8988T (cell line): Measurements from ENCODE around the gene TWIST2.

ENCODE experiments used
- DNase-seq: peaks from one replicate; pipeline ENCODE4 v3.0.0; 2011

Gene TWIST2

DNA sequence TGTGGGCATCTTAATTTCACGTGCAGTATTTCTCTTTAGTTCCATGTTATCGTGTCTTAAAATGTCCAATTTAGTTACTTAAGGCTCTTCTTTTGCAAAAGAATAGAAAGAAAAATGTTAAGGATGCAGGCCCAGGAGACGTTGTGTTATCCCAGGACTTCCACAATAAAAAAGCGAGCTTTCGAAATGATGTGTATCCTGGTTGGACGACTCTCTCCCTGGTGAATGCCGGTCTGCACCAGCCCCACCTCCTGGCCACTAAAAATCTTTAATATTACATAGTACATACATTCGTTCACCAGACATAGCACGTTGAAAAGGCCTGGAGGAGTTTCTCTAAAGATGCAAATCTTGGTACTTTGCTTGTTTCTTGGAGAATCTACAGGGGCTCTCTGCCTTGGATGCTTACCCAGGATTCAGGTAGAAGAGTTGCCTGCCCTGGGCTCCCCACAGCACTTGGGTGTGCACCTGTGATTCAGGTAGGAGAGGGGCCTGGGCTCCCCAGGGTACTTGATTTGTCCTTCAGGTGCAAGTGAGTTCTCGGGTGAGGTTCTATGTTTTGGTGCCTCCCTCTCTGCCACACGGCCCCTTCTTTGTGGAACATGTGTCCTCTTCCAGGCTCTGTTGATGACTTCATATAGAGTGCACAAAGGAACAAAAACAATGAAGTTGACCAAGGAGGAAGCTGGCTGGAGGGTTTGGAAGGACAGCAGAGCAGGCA lies 26.6 kb downstream of the TWIST2 start:
- DNase-seq: no peak

DNA sequence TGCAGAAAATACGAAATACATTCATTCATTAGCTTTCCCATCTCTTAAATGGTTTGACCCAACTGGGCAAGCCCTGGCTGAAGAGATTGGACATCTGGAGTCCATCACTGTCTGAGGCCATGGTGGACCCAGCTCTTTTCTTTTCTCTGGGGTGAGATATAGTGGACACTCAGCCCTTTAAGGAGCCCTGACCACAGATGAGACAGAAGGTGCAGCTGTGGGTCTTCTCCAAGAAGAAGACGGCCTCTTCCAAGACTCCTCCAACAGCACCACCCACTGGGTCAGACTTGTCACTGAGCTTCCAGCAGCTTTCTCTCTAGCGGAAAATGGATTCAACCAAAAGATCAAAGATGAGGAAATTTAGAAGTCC lies 27.2 kb downstream of the TWIST2 start:
- no peak for DNase-seq

DNA sequence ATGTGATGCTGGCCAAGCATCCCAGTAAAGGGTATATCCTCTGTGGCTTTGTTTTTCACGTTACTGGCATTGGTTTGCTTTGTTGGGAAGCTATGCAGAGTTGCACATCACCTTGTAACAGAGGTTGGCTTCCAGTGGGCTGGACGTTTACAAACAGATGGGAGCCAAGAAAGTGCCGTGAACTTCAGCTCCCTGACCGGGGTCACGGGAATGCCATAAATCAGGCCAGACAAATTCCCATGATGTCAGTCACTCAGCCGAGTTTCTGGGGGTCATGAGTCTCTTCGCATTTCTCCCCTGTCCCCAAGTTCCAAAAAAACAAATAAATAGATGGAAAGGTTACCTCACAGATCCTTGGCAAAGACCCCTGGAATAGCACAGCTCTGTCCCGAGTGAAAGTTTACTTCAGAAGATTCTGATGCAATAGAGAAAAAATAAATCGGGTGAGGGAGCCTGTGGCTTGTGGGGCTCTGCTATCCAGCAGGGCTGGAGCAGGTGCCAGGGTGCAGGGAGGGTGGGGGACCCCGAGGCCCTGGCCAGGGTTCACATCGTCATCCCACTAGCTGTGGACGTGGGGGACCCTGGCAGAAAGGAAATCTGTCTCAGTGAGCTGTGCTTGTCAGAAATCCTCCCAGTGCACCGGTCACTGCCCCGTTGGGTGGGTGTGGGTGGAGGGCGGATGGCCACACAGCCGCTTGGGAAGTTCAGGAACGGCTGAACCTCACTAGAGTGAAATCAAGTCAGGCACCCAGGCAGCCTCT lies 27.8 kb downstream of the TWIST2 start:
- DNase-seq: no peak

DNA sequence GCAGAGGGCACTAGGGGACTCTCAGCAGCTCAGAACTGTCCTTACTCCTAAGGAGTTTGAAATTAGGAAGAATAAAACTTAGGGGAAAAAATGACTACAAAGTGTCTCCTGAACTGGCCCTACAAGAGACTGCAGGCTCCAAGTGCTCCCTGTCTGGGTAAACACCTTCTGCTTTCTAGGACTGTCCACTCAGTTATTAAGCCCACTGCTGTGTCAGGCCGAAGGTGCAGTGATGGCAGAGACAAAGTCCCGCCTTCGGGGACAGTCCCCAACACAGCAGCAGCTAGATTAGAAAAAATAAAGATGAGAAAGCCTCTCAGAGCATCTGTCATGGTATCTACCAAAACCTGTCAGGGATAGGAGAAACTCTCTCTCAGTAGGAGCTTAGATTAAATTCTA lies 28.3 kb downstream of the TWIST2 start:
- no peak for DNase-seq

DNA sequence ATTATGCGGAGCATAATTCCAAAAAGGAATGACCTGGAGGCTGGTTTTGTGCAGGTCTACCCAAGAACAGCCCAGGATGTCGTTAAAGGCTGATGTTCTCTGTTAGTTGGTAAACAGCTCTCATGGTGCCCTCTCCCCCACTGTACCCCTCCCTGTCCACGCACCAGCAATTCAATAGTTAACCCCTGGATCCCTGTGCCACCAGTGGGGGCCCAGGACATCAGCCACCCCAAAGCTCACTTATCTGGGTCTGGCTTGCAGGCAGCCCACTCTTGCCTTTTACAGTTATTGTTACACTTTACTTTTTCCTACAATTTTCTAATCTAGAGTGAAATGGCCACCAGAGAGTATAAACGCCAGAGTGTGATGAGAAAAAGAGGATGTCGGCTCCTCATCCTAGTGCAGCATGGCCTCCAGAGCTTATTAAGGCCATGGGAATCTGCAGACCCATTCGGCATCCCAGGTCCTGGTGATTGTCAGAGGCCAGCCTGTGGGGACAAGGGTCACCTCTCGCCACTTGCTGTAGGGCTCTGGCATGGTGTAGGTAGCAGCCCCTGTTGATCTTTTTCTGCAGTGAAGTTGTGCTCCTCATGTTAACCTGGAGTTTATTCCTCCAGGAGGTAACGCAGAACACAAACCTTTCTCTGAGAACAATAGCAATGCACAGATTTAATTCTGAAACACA lies 30.3 kb downstream of the TWIST2 start:
- no peak for DNase-seq

DNA sequence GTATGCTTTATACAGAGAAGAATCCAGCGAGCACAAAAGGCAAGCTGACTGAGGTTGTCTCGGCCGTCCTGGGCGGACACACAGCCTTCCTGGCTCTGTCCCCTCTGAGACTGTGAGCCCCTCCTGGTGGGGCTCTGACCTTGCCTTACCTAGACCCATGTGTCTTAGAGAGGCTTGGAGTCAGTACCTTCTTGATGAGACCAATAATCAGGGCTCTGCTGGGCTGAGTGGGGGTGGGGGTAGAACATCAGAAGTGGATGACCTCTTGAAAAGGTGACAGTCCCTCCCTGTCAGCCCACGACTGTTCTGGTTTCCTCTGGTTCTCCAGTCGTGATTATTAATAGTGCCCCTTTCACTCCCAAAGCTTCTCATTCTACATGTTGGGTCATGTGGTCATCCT lies 31.2 kb downstream of the TWIST2 start:
- DNase-seq: no peak

DNA sequence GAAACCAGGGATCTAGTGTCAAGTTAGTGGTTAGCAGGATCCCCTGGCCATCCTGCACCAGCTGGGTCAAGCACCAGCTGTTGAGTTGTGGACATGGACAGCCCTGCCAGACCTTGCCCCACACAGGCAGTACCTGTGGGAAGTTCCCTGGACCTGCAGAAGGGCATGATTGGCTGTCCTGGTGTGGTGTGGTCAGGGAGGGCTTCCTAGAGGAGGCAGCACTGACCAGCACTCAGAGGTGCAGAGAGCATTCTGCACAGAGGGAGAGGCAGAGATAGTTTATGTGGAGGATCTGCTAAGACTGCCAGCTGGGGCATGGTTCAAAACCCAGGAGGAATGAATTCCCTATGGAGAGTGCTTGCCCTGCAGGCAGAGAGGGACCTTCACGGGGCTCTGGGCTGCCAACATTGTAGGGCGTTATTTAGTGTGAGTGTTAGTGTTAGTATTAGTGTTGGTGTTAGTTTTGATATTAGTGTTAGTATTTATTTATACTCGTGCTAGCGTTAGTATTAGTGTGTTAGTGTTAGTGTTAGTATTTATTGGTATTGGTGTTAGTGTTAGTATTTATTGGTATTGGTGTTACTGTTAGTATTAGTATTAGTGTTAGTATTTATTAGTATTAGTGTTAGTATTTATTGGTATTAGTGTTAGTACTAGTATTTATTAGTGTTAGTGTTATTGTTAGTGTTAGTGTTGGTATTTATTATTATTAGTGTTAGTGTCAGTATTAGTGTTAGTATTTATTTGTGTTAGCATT lies 31.9 kb downstream of the TWIST2 start:
- no peak for DNase-seq

DNA sequence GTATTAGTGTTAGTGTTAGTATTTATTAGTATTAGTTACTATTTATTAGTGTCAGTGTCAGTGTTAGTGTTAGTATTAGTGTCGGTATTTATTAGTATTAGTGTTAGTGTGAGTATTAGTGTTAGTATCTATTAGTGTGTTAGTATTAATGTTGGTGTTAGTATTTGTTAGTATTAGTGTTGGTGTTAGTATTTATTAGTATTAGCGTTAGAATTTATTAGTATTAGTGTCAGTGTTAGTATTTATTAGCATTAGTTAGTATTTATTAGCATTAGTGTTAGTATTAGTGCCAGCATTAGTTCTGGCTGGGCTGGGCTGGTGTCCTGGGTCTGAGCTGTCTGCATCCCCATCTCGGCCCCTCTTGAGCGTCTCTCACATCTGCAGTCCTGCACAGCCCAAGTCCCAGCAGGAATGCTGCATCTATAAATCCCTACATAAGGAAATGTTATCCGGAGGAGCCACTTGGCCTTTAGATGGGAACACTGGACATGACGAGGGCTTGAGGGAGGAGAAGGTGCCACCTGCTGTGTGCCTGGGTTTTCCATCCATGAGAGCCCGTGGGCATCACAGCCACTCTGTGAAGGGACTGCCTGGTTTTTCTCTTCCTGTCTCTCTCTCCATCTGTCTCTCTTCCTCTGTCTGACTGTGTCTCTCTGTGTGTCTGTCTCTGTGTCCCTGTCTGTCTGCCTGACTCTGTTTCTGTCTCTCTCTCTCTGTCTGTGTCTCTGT lies 33.6 kb downstream of the TWIST2 start:
- no peak for DNase-seq

DNA sequence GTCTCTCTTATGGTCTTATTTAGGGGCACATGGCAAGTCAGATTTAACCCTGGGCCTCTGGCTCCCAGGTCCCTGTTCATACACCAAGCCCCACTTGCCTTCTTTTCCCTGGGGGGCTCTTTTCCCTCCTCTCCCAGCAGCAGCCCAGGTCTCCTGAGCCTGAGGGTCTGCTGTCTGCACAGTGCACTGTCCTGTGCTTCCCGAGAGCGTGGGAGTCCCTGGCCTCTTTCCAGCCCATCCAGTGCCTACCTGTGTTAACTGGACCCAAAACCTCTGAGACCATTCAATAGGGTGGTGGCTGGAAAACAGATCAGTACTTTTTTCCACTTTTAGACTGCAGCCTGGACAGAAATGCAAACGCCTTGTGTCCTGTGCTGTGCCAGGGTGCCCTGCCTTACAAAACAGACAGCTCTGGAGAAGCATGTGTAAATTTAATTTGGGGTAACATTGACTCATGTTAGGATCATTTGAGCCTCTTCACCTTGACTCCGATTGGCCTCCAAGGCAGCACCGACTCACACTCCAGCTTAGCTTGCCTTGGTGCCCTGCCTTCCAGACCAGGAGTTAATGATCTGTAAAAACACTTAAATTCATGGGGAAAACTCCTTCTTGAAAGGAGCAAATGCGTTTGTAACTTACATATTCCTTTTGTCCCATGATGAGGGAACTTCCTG lies 34.3 kb downstream of the TWIST2 start:
- DNase-seq: no peak

DNA sequence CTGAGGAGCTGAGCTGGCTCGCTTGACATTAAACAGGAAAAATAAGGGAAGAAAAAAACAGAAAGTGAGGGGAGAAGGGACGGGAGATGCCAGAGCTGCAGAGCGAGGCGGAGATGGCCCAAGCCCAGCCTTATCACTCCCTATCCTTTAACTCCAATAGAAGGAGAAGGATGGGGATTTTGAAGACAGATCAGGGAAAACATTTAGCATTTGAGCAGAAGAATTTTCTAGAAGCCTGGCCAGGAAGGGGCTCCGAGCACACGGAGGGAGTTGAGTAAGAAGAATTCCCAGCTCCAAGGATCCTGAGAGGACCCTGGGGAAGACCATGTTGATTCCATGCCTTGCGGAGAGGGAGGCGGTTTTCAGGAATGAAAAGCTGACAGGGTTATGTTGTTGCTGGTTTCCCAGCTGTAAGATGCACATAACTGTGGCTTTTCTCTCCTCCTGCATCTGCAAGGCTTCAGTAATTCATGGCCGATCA lies 35.6 kb downstream of the TWIST2 start:
- DNase-seq: no peak

DNA sequence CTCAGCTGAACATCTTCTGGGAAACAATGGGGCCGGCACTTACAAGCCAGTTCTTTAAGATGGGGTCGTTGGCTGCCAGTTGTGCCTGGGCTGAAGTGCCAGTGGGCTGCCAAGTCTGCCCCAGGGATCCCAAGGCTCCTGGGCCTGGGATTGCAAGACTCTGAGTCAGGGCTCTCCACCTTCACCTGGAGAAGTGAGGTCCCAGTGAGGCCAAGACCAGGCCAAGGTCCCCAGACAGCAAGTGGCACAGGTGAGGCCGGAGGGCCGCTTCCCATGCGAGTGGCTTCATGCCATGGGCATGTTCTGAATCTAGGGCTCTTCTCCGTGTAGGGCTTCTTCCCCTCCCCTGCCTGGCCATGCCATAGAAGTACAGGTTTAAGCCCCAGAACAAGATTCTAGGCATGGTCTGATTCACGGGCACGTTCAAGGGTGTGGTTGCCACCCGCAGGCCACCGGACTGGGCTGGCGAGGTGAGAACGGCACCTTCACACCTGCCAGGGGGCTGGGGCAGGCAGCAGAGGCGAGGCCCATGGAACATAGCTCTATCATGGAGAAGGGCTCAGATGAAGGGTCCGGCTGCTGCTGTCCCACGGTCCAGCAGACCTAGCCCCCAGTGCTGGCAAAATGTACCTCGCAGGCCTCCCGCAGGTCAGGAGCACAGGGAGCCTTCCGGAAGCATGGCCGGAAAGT lies 36.4 kb downstream of the TWIST2 start:
- DNase-seq: no peak

DNA sequence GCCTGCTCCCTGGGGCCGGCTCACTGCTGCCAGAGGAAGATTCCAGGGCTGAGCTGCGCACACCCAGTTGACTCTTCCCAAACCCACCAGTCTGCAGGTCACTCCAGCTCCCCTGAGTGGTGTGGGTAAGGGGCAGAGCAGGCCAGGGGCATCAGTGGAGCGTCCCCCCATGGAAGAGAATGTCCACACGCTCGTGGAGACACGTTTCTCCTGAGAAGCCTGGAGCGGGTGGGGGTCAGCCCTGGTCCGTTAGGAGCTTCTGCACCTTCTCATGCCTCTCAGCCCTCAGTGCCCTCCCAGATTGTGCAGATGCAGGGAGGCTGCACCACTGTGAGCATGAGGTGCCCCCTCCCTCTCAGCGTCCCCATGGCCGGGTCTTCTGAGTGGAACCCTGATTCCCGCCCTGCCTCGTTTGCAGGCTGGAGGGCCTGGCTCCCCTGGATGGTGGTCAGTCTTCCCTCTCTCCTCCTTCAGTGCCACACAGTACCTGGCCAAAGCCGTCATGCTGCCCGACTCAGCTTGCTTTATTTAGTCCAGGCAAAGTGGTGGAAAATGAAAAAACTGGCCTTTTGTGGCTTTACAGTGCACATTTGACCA lies 37.0 kb downstream of the TWIST2 start:
- DNase-seq: no peak

DNA sequence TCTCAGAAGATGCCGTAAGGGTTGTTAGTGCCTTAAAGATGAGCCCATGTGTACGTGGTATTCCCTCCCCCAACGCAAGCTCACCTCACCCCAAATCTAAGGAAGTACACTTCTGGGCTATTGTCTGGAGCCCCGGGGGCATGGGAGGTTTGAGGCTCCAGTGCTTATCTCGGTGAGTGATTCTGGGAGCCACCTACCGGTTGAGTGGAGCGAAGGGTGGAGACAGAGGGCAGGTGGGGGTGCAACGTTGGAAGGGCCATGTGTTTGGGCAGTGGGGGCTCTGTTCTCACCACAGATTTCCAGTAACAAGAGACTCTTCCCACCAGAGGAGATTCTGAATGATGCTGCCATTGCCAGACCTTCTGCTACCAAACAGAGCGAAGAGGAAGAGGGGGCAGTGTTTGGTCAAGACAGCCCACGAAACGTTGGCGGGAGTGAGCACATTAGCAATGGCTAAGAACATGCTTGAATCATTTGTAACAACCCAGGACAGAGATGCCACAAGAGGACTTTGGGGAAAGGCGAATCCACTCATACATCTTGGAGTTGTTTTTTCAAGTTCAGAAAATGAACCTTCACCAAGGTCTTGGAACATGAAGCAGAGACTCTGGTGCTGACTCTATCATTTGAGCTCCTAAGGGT lies 38.7 kb downstream of the TWIST2 start:
- DNase-seq: no peak

DNA sequence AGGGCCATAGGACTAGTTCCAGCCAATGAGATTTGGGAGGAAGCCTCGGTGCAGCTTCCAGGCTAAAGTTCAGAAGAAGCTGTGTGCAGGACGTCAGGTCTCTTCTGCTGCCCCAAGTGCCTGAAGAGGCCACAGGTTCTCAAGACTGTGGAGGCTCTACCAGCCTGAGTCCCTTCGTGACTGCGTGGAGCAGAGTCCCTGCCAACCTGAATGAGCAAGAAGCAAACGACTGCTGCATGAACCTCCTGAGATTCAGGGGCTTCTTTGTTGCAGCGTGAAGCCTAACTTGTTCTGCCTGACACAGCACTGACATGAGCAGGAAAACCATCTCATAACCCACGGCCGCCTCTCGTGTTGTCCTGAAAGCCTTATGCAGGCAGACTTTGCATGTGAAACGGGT lies 39.7 kb downstream of the TWIST2 start:
- DNase-seq: no peak

DNA sequence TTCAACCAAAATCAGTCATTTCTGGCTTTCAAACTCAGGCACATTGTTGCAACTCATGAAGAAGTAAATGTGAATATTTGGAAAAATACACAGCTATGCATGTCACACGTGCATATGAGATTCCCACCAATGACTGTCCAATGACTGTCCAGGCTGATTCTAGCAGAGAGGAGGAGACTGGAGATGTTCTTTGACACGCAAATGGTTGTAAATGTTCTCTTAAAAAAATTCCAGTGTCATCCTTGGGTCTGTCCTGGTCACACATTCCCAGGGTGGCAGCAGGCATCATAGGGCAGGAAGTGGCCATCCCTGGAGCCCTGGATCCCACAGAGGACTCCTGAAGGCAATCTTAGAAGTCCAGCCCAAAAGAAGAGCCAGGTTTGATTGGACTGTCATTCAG lies 40.9 kb downstream of the TWIST2 start:
- no peak for DNase-seq

DNA sequence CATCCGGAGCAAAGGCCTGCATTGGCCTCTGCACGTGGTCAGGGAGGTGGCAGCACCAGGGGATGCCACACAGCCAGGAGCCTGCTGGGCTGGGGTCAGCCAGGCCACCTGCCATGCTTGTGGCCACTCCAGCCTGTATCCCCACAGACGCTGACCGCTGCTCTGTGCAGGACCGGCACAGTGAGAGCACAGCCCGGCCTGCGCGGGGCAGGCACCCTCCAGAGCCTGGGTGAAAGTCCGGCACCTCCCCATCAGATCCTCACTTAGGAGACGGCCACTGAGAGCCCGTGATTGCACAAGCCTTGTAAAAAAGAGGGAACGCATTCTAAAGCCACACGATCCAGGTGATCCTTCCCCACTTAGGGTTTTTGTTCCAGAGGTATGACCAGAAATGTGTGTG lies 42.2 kb downstream of the TWIST2 start:
- no peak for DNase-seq

DNA sequence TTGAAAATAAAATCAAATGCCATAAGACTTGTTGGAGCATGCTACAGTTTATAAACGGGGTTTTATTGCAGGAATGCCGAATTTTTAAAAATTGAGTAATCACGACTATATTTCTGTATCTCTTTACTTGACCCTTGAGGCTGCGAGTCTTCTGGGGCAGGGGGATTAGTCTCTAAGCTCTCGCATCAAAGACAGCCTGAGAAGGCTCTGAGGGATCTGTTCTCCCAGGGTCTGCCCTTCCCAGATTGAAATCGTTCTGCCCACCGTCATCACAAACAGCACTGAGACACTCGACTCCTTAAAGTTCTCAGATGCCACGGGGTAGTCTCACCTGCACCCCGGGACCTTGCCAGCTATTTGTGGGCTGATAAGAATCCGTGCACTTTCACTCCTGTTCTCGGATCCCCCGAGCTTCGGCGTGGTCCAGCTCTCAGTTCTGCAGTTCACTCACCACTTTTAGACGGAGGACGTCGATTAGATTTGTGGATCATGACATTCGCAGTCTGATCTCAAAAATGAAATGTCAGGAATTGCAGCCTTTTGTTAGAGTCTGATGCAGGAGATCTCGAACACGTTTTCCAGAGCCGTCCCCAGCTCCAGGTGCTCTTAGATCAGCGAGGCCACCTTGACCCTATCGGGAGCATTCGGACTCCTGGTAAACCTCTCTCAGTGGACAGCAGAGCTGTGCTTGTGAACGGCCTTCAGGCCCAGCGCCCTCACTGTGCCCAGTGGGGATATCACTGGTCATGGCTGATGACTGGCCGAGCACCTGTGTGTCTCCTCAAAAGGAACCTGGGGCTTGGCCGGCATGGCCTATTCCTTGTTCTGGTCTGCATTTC lies 43.0 kb downstream of the TWIST2 start:
- no peak for DNase-seq

DNA sequence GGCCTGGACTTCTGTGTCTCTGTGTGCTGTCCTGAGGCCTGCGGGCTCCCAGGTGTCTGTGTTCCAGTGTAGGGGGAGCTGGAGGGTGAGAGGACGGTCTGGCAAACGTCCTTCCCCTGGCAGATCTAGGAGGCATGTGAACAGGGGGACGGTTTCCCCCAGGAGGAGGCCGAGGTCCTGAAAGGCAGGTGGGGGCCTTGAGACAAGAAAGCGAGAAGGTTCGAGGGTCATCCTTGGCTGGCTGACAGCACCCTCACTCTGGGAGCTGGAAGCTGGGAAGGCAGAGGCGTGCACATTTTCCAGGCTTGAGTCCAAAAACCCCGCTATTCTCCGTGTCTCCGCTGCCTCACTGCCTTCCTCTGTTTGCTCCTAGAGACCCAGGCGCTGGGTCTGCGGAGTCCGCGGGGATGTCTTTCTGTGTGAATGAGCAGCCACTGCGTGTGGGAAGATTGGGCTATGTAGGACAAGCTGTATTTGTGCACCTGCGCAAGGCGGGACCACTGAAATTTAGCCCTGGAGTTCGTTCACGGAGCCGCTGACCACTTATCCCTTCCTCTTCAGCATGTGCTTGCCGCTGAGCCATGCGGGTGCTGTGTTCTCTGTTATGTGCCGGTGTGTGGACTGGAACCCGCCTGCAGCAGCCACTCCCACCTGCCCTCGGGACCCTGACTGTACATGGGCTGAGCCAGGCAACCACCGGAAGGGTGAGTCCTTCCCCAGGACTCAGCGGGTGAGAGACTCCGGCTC lies 43.7 kb downstream of the TWIST2 start:
- no peak for DNase-seq

DNA sequence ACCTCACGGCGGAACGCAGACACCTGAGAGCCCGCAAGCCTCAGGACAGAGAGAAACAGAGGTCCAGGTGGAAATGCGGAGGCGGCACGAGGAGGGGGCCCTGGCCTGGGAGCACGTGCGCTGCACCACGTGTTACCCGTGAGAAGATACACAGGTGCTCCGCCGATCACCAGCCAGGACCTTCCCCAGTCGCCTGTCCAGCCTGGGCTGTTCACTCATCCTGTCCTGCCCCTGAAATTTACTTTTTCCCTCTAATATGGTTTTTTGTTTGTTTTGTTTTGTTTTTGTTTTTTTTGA lies 44.3 kb downstream of the TWIST2 start:
- DNase-seq: no peak
